Keratinocyte (primary cell): ENCODE results near the gene ZSCAN26. TPM values are rescaled to one million over a fixed set of nuclear protein-coding genes. Genes with fewer than 3 reads are reported as not detected.

Source experiments
- DNase-seq: peaks from one replicate; pipeline ENCODE4 v3.0.0-alpha.2; 2011; ENCODE audit warnings: low read depth, missing footprints, low spot score
- FAIRE-seq: peaks from 2 replicates; lab custom pipeline; 2011; peaks lifted over from hg19 to GRCh38; lab: Jason Lieb, UNC
- H2AFZ ChIP-seq: 2 replicates; pipeline ENCODE4 v1.6.0; 2012; ENCODE audit warnings: low read length, control low read depth, inconsistent platforms; ENCODE audit not compliant: control insufficient read depth
- H3K27ac ChIP-seq: 2 replicates; pipeline ENCODE4 v1.5.1; 2011; ENCODE audit warnings: low read length; ENCODE audit not compliant: control insufficient read depth, insufficient read depth
- H3K27me3 ChIP-seq: 3 replicates; pipeline ENCODE4 v1.6.0; 2011; ENCODE audit warnings: low read length; ENCODE audit not compliant: control insufficient read depth, insufficient read depth; ENCODE audit errors: extremely low read depth
- H3K36me3 ChIP-seq, 2 experiments: 2 replicates in 1 of 2; 3 replicates in 1 of 2; pipeline ENCODE4 v1.5.1; 2011; ENCODE audit warnings: low read length in 2 of 2, mild to moderate bottlenecking in 1 of 2; ENCODE audit not compliant: control insufficient read depth in 2 of 2, insufficient read depth in 2 of 2; ENCODE audit errors: extremely low read depth in 1 of 2
- H3K4me1 ChIP-seq: 3 replicates; pipeline ENCODE4 v1.5.1; 2011; ENCODE audit warnings: low read length; ENCODE audit not compliant: control insufficient read depth, insufficient read depth; ENCODE audit errors: extremely low read depth
- H3K4me2 ChIP-seq: 3 replicates; pipeline ENCODE4 v1.6.0; 2011; ENCODE audit warnings: low read depth, low read length; ENCODE audit not compliant: control insufficient read depth, insufficient read depth; ENCODE audit errors: extremely low read depth
- H3K4me3 ChIP-seq, 3 experiments: fragments of 200-600 bp in 1 of 3; sonication (generic) in 1 of 3; 2 replicates in 2 of 3; 3 replicates in 1 of 3; pipeline ENCODE4 v1.5.1; 2011 to 2016; ENCODE audit warnings: low read length in 3 of 3, mild to moderate bottlenecking in 3 of 3, control low read depth in 2 of 3, inconsistent platforms in 1 of 3, low read depth in 1 of 3, mixed read lengths in 1 of 3, mixed run types in 1 of 3, moderate library complexity in 1 of 3; ENCODE audit not compliant: control insufficient read depth in 2 of 3, insufficient read depth in 2 of 3; ENCODE audit errors: extremely low read depth in 1 of 3
- H3K79me2 ChIP-seq: 2 replicates; pipeline ENCODE4 v1.6.0; 2012; ENCODE audit warnings: low read length; ENCODE audit not compliant: control insufficient read depth, insufficient read depth
- H3K9ac ChIP-seq: 3 replicates; pipeline ENCODE4 v1.6.0; 2011; ENCODE audit warnings: low read length; ENCODE audit not compliant: control insufficient read depth, insufficient read depth; ENCODE audit errors: extremely low read depth
- H3K9me1 ChIP-seq: 3 replicates; pipeline ENCODE4 v1.6.0; 2011; ENCODE audit warnings: low read length; ENCODE audit not compliant: control insufficient read depth, insufficient read depth; ENCODE audit errors: extremely low read depth
- H3K9me3 ChIP-seq: 2 replicates; pipeline ENCODE4 v1.5.1; 2012; ENCODE audit warnings: low read depth, low read length; ENCODE audit not compliant: control insufficient read depth
- H4K20me1 ChIP-seq: 3 replicates; pipeline ENCODE4 v1.6.0; 2011; ENCODE audit warnings: low read length; ENCODE audit not compliant: control insufficient read depth, insufficient read depth; ENCODE audit errors: extremely low read depth
- EZH2 ChIP-seq: IDR thresholded peaks from one replicate; pipeline ENCODE4 v1.6.1; 2012; ENCODE audit warnings: inconsistent platforms, mild to moderate bottlenecking, low read length, moderate library complexity
- dilution Hi-C: fragments of 300-500 bp; cut with MboI; formaldehyde crosslinking; loops from one replicate; pipeline ENCODE4 v1.7.0; 2020; ENCODE audit warnings: low sequenced_read_pairs; ENCODE audit not compliant: extremely low pct_ligation_motif_present
- polyA plus RNA-seq, 5 experiments: library from polyadenylated mRNA; depleted of rRNA in 3 of 5; stranded (reverse) in 3 of 5; stranded (forward) in 1 of 5; unstranded in 1 of 5; fragments of >200 nt; gene quantifications; 1 replicate in 1 of 5; 2 replicates in 3 of 5; 3 replicates in 1 of 5; pipeline versions ENCODE4 v1.2.1 to v1.2.3, GENCODE V29; 2011 to 2012; ENCODE audit warnings: missing spikeins in 2 of 5, low read depth in 1 of 5, low replicate concordance in 1 of 5
- TF ChIP-seq, protein P1 (sequence below), 3 experiments: IDR thresholded peaks in 1 of 3; conservative IDR thresholded peaks in 1 of 3; optimal IDR thresholded peaks in 1 of 3; 2 replicates in 2 of 3; 3 replicates in 1 of 3; pipeline versions ENCODE3 to v1.5.1; 2011; ENCODE audit warnings: low read length in 3 of 3, mild to moderate bottlenecking in 3 of 3, moderate library complexity in 2 of 3, control low read depth in 1 of 3, inconsistent platforms in 1 of 3; ENCODE audit not compliant: insufficient read depth in 2 of 3; ENCODE audit errors: extremely low read depth in 1 of 3

The ZSCAN26 gene
- polyA plus RNA-seq, 1 donor (not counting 4 experiments of a cell fraction or from before 2014, with no cell fraction given) = 9.8 TPM

DNA sequence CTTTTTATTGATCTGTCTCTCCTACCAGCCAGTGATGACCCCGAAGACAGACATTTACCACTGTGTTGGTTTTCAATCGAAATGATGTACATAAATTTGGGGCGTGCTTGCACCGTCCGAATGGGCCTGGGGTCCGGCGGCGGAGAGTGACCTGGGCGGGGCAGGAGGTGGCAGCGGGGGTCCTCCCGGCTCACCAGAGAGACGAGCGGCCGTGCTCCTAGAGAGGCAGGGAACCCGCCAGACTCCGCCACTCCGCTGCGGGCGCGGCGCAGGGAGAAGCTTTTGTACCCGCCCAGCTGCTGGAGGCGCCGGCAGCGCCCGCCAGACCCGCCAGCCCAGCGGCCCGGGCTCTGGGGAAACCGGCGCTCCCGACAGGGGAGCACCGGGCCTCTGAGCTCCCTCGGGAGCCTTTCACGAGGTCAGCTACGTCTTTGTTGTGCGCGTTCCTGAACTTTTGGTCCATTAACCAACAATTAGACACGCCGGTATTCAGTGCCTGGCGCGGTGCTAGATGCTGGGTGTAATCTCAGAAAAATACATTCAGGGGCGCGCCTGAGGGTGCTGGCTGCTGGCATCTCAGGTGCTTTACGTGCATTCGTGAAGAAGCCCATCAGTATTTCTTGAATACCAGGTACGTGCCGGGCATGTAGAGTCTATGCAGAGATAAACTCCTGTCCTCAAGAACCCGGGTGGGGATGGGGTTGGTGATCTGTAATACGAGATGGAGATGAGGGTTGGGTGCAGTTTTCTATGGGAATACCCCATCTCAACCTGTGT is 14.5 kb downstream of the ZSCAN26 start, which contains the start of gene PGBD1:
TSS of gene PGBD1 (plus strand) at position 285 of the 777 bp plus-strand sequence. CDS start 2,242 bp downstream, outside the sequence.
- peaks cover 6% of the 10 kb centered on the region for H3K4me1 ChIP-seq
- DNase-seq = no peak
- peaks cover 2% of the 10 kb centered on the region for H3K79me2 ChIP-seq
- H4K20me1 ChIP-seq = no peaks in the 10 kb centered on the region
- H3K9ac ChIP-seq = peak within 1 kb of the TSS; percentile 79
- peak within 1 kb of the TSS; percentile 80 for H2AFZ ChIP-seq
- H3K27ac ChIP-seq = no peak within 1 kb of the TSS
- no peak for FAIRE-seq
- H3K9me3 ChIP-seq = no peaks in the 10 kb centered on the region
- H3K4me2 ChIP-seq = peak within 1 kb of the TSS; percentile 94
- no peaks in the 10 kb centered on the region for H3K27me3 ChIP-seq
- TF ChIP-seq EZH2 = no peak
- TF ChIP-seq, protein P1, sequence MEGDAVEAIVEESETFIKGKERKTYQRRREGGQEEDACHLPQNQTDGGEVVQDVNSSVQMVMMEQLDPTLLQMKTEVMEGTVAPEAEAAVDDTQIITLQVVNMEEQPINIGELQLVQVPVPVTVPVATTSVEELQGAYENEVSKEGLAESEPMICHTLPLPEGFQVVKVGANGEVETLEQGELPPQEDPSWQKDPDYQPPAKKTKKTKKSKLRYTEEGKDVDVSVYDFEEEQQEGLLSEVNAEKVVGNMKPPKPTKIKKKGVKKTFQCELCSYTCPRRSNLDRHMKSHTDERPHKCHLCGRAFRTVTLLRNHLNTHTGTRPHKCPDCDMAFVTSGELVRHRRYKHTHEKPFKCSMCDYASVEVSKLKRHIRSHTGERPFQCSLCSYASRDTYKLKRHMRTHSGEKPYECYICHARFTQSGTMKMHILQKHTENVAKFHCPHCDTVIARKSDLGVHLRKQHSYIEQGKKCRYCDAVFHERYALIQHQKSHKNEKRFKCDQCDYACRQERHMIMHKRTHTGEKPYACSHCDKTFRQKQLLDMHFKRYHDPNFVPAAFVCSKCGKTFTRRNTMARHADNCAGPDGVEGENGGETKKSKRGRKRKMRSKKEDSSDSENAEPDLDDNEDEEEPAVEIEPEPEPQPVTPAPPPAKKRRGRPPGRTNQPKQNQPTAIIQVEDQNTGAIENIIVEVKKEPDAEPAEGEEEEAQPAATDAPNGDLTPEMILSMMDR (optimal IDR thresholded peaks at IDR 0.05 in 1 of 3, IDR thresholded peaks at IDR 0.05 in 1 of 3, conservative IDR thresholded peaks at IDR 0.05 in 1 of 3; ENCODE audit: extremely low read depth in 1 of 3, insufficient read depth in 2 of 3, low read length in 3 of 3) = no peak
- dilution Hi-C loops = no loop called here
- peaks cover 0 to 5% of the 10 kb centered on the region in 2 experiments for H3K36me3 ChIP-seq
- peak within 1 kb of the TSS; percentile 66 to 86 (median 85) for H3K4me3 ChIP-seq
- H3K9me1 ChIP-seq = no peaks in the 10 kb centered on the region

DNA sequence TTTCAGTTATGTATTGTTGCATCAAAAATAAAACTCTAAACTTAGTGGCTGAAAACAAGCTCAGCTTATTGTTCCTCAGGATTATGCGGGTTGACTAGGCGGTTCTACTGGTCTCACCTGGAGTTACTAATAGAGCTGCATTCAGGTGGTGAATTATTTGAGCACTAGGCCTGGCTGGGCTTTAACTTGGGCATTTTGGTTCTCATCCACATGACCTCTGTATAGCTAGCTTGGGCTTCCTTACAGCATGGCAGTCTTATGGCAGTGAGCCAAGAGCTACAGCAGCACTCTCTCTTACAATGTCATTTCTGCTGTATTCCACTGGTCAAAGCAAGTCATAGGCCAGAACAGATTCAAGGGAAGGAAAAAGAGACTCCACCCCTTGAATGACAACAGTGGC is 16.0 kb downstream of the ZSCAN26 start:
- Histone ChIP-seq H3K27me3 (no peaks in the 10 kb centered on the region), H2AFZ (no peak overlapping the region), H3K4me1 (peaks cover 6% of the 10 kb centered on the region), H3K9me1 (no peaks in the 10 kb centered on the region), H3K4me3 (no peak overlapping the region), H3K27ac (no peak overlapping the region), H3K9ac (no peak overlapping the region), H3K4me2 (no peak overlapping the region), H3K9me3 (no peaks in the 10 kb centered on the region), H3K36me3 (peaks cover 0 to 2% of the 10 kb centered on the region in 2 experiments), H3K79me2 (peaks cover 2% of the 10 kb centered on the region), H4K20me1 (no peaks in the 10 kb centered on the region)
- DNase-seq (no peak), FAIRE-seq (no peak)
- dilution Hi-C loops = no loop called here
- TF ChIP-seq, protein P1 (optimal IDR thresholded peaks at IDR 0.05 in 1 of 3, IDR thresholded peaks at IDR 0.05 in 1 of 3, conservative IDR thresholded peaks at IDR 0.05 in 1 of 3; ENCODE audit: extremely low read depth in 1 of 3, insufficient read depth in 2 of 3, low read length in 3 of 3) = no peak
- no peak for TF ChIP-seq EZH2
